ENCODE data around the gene ATP5PO. TPM values are rescaled to one million over a fixed set of nuclear protein-coding genes. Genes with fewer than 3 reads are reported as not detected.

Gene ATP5PO
- total RNA-seq, 1 experiment from 2014 or later, result 190 TPM

DNA sequence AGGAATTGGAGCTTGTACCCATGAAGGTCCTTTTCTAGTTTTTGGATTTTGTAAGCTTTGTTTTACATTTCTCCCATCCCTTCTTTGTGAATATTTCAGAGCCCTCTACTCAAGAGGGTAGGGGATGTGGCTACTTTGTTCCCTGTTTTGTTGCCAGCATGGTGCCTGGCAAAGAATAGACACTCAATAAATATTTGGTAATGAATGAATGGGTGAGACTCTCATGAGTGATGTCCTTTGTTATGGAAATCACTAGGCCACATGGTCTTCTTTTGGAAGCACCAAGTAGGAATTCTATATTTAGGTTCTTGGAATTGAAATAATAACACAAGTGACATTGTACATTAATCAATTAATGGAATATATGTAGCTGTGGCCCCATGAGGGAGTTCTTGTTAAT, 26.8 kb upstream of the ATP5PO start:
- POLR2A ChIA-PET, result no interaction called here
- BruUV-seq (replicated peaks), result no TSS peak

GRCh38 chr21:33940881-33941245, 25.3 kb upstream of the ATP5PO start:
- 0 out of 2 replicates have a peak, but pooled peaks cover 4% of the 10 kb centered on the region for H3K4me1 ChIP-seq (ENCODE audit: control insufficient read depth, insufficient read depth, low read length)
- H3K27ac ChIP-seq (ENCODE audit: low read length), result peak overlapping the region; percentile 65; the same call in 1 of the 2 replicates
- CTCF ChIA-PET, result no interaction called here
- POLR2A ChIA-PET, result no interaction called here
- no peaks in the 10 kb centered on the region for H3K27me3 ChIP-seq (ENCODE audit: control insufficient read depth, insufficient read depth, low read length)
- no TSS peak for BruUV-seq (replicated peaks)
- no peak overlapping the region for H3K4me3 ChIP-seq (ENCODE audit: low read depth in 2 of 2, low read length in 2 of 2)
- no peaks in the 10 kb centered on the region for H3K36me3 ChIP-seq (ENCODE audit: control insufficient read depth, insufficient read depth, low read length)
- no peak for TF ChIP-seq POLR2AphosphoS5 (IDR thresholded peaks at IDR 0.05; ENCODE audit: low read depth, low read length)
- TF ChIP-seq REST (IDR thresholded peaks at IDR 0.05; ENCODE audit: insufficient read depth in 1 of 2, low read depth in 2 of 2, low read length in 1 of 2), result no peak
- TF ChIP-seq, protein P1, sequence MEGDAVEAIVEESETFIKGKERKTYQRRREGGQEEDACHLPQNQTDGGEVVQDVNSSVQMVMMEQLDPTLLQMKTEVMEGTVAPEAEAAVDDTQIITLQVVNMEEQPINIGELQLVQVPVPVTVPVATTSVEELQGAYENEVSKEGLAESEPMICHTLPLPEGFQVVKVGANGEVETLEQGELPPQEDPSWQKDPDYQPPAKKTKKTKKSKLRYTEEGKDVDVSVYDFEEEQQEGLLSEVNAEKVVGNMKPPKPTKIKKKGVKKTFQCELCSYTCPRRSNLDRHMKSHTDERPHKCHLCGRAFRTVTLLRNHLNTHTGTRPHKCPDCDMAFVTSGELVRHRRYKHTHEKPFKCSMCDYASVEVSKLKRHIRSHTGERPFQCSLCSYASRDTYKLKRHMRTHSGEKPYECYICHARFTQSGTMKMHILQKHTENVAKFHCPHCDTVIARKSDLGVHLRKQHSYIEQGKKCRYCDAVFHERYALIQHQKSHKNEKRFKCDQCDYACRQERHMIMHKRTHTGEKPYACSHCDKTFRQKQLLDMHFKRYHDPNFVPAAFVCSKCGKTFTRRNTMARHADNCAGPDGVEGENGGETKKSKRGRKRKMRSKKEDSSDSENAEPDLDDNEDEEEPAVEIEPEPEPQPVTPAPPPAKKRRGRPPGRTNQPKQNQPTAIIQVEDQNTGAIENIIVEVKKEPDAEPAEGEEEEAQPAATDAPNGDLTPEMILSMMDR (IDR thresholded peaks at IDR 0.05), result no peak
- TF ChIP-seq SIN3A (IDR thresholded peaks at IDR 0.05; ENCODE audit: borderline replicate concordance, insufficient read depth, low read depth, low read length), result no peak
- TF ChIP-seq TCF7L2 (IDR thresholded peaks at IDR 0.05; ENCODE audit: low read depth, low read length), result no peak
- peaks cover 3% of the 10 kb centered on the region; the same call in 1 of the 2 replicates for H3K9me3 ChIP-seq (ENCODE audit: control insufficient read depth, insufficient read depth, low read depth, low read length)
- DNase-seq (ENCODE audit: low read depth, low spot score) (no peak), ATAC-seq (no peak)
- in situ Hi-C loops (cut with HindIII; ENCODE audit: low pct_unique_long_range_greater_than_20kb, low sequenced_read_pairs) (no loop called here), intact Hi-C loops (cut with micrococcal nuclease; ENCODE audit: unreplicated experiment) (loop anchor here (10.0 kb wide), 1 partner anchor 134 kb away; the partner anchor contains the start of genes MRPS6 and SLC5A3)

More for the DNA sequence above, 26.8 kb upstream of the ATP5PO start:
- in situ Hi-C loops (cut with HindIII; ENCODE audit: low pct_unique_long_range_greater_than_20kb, low sequenced_read_pairs), result no loop called here
- H3K4me1 ChIP-seq (ENCODE audit: control insufficient read depth, insufficient read depth, low read length), result peaks cover 7% of the 10 kb centered on the region
- H3K27ac ChIP-seq (ENCODE audit: low read length), result peak overlapping the region; percentile 57; the same call in 1 of the 2 replicates
- CTCF ChIA-PET, result no interaction called here
- H3K4me3 ChIP-seq (ENCODE audit: low read depth in 2 of 2, low read length in 2 of 2), result no peak overlapping the region
- no peaks in the 10 kb centered on the region for H3K36me3 ChIP-seq (ENCODE audit: control insufficient read depth, insufficient read depth, low read length)
- H3K27me3 ChIP-seq (ENCODE audit: control insufficient read depth, insufficient read depth, low read length), result no peaks in the 10 kb centered on the region
- ATAC-seq (no peak), DNase-seq (ENCODE audit: low read depth, low spot score) (no peak)
- intact Hi-C loops (cut with micrococcal nuclease; ENCODE audit: unreplicated experiment), result loop anchor here (10.0 kb wide), 1 partner anchor 132 kb away; the partner anchor contains the start of genes MRPS6 and SLC5A3
- no peak for TF ChIP-seq SIN3A (IDR thresholded peaks at IDR 0.05; ENCODE audit: borderline replicate concordance, insufficient read depth, low read depth, low read length)
- no peak for TF ChIP-seq POLR2AphosphoS5 (IDR thresholded peaks at IDR 0.05; ENCODE audit: low read depth, low read length)
- TF ChIP-seq REST (IDR thresholded peaks at IDR 0.05; ENCODE audit: insufficient read depth in 1 of 2, low read depth in 2 of 2, low read length in 1 of 2), result no peak
- TF ChIP-seq TCF7L2 (IDR thresholded peaks at IDR 0.05; ENCODE audit: low read depth, low read length), result no peak
- TF ChIP-seq, protein P1 (IDR thresholded peaks at IDR 0.05), result no peak
- H3K9me3 ChIP-seq (ENCODE audit: control insufficient read depth, insufficient read depth, low read depth, low read length), result peaks cover 3% of the 10 kb centered on the region; the same call in 1 of the 2 replicates
